Keratinocyte (primary cell): Measurements from ENCODE around the gene TXNDC17. TPM values are rescaled to one million over a fixed set of nuclear protein-coding genes. Genes with fewer than 3 reads are reported as not detected.

Experiments
- DNase-seq: peaks from one replicate; pipeline ENCODE4 v3.0.0-alpha.2; 2011; ENCODE audit warnings: low read depth, missing footprints, low spot score
- FAIRE-seq: peaks from 2 replicates; lab custom pipeline; 2011; peaks lifted over from hg19 to GRCh38; lab: Jason Lieb, UNC
- H2AFZ ChIP-seq: 2 replicates; pipeline ENCODE4 v1.6.0; 2012; ENCODE audit warnings: low read length, control low read depth, inconsistent platforms; ENCODE audit not compliant: control insufficient read depth
- H3K27ac ChIP-seq: 2 replicates; pipeline ENCODE4 v1.5.1; 2011; ENCODE audit warnings: low read length; ENCODE audit not compliant: control insufficient read depth, insufficient read depth
- H3K27me3 ChIP-seq: 3 replicates; pipeline ENCODE4 v1.6.0; 2011; ENCODE audit warnings: low read length; ENCODE audit not compliant: control insufficient read depth, insufficient read depth; ENCODE audit errors: extremely low read depth
- H3K36me3 ChIP-seq, 2 experiments: 2 replicates in 1 of 2; 3 replicates in 1 of 2; pipeline ENCODE4 v1.5.1; 2011; ENCODE audit warnings: low read length in 2 of 2, mild to moderate bottlenecking in 1 of 2; ENCODE audit not compliant: control insufficient read depth in 2 of 2, insufficient read depth in 2 of 2; ENCODE audit errors: extremely low read depth in 1 of 2
- H3K4me1 ChIP-seq: 3 replicates; pipeline ENCODE4 v1.5.1; 2011; ENCODE audit warnings: low read length; ENCODE audit not compliant: control insufficient read depth, insufficient read depth; ENCODE audit errors: extremely low read depth
- H3K4me2 ChIP-seq: 3 replicates; pipeline ENCODE4 v1.6.0; 2011; ENCODE audit warnings: low read depth, low read length; ENCODE audit not compliant: control insufficient read depth, insufficient read depth; ENCODE audit errors: extremely low read depth
- H3K4me3 ChIP-seq, 3 experiments: fragments of 200-600 bp in 1 of 3; sonication (generic) in 1 of 3; 2 replicates in 2 of 3; 3 replicates in 1 of 3; pipeline ENCODE4 v1.5.1; 2011 to 2016; ENCODE audit warnings: low read length in 3 of 3, mild to moderate bottlenecking in 3 of 3, control low read depth in 2 of 3, inconsistent platforms in 1 of 3, low read depth in 1 of 3, mixed read lengths in 1 of 3, mixed run types in 1 of 3, moderate library complexity in 1 of 3; ENCODE audit not compliant: control insufficient read depth in 2 of 3, insufficient read depth in 2 of 3; ENCODE audit errors: extremely low read depth in 1 of 3
- H3K79me2 ChIP-seq: 2 replicates; pipeline ENCODE4 v1.6.0; 2012; ENCODE audit warnings: low read length; ENCODE audit not compliant: control insufficient read depth, insufficient read depth
- H3K9ac ChIP-seq: 3 replicates; pipeline ENCODE4 v1.6.0; 2011; ENCODE audit warnings: low read length; ENCODE audit not compliant: control insufficient read depth, insufficient read depth; ENCODE audit errors: extremely low read depth
- H3K9me1 ChIP-seq: 3 replicates; pipeline ENCODE4 v1.6.0; 2011; ENCODE audit warnings: low read length; ENCODE audit not compliant: control insufficient read depth, insufficient read depth; ENCODE audit errors: extremely low read depth
- H3K9me3 ChIP-seq: 2 replicates; pipeline ENCODE4 v1.5.1; 2012; ENCODE audit warnings: low read depth, low read length; ENCODE audit not compliant: control insufficient read depth
- H4K20me1 ChIP-seq: 3 replicates; pipeline ENCODE4 v1.6.0; 2011; ENCODE audit warnings: low read length; ENCODE audit not compliant: control insufficient read depth, insufficient read depth; ENCODE audit errors: extremely low read depth
- CTCF ChIP-seq, 3 experiments: IDR thresholded peaks in 1 of 3; conservative IDR thresholded peaks in 1 of 3; optimal IDR thresholded peaks in 1 of 3; 2 replicates in 2 of 3; 3 replicates in 1 of 3; pipeline versions ENCODE3 to v1.5.1; 2011; ENCODE audit warnings: low read length in 3 of 3, mild to moderate bottlenecking in 3 of 3, moderate library complexity in 2 of 3, control low read depth in 1 of 3, inconsistent platforms in 1 of 3; ENCODE audit not compliant: insufficient read depth in 2 of 3; ENCODE audit errors: extremely low read depth in 1 of 3
- EZH2 ChIP-seq: IDR thresholded peaks from one replicate; pipeline ENCODE4 v1.6.1; 2012; ENCODE audit warnings: inconsistent platforms, mild to moderate bottlenecking, low read length, moderate library complexity
- dilution Hi-C: fragments of 300-500 bp; cut with MboI; formaldehyde crosslinking; loops from one replicate; pipeline ENCODE4 v1.7.0; 2020; ENCODE audit warnings: low sequenced_read_pairs; ENCODE audit not compliant: extremely low pct_ligation_motif_present
- polyA plus RNA-seq, 5 experiments: library from polyadenylated mRNA; depleted of rRNA in 3 of 5; stranded (reverse) in 3 of 5; stranded (forward) in 1 of 5; unstranded in 1 of 5; fragments of >200 nt; gene quantifications; 1 replicate in 1 of 5; 2 replicates in 3 of 5; 3 replicates in 1 of 5; pipeline versions ENCODE4 v1.2.1 to v1.2.3, GENCODE V29; 2011 to 2012; ENCODE audit warnings: missing spikeins in 2 of 5, low read depth in 1 of 5, low replicate concordance in 1 of 5

TXNDC17 gene
- polyA plus RNA-seq, 1 donor (not counting 4 experiments of a cell fraction or from before 2014, with no cell fraction given), result 1,215 TPM

GRCh38 chr17:6670999-6671398 is 30.1 kb downstream of the TXNDC17 start:
- Histone ChIP-seq H3K4me2 (peak overlapping the region; percentile 84), H3K27me3 (no peaks in the 10 kb centered on the region), H2AFZ (peak overlapping the region; percentile 62), H3K79me2 (no peaks in the 10 kb centered on the region), H3K9ac (peak overlapping the region; percentile 61), H3K4me1 (peaks cover 41% of the 10 kb centered on the region), H3K36me3 (no peaks in the 10 kb centered on the region), H3K9me3 (no peaks in the 10 kb centered on the region), H4K20me1 (no peaks in the 10 kb centered on the region), H3K27ac (peak overlapping the region; percentile 92), H3K4me3 (no peak overlapping the region), H3K9me1 (no peaks in the 10 kb centered on the region)
- FAIRE-seq (no peak), DNase-seq (no peak)
- dilution Hi-C loops, result no loop called here
- no peak for TF ChIP-seq EZH2
- TF ChIP-seq CTCF (optimal IDR thresholded peaks at IDR 0.05 in 1 of 3, IDR thresholded peaks at IDR 0.05 in 1 of 3, conservative IDR thresholded peaks at IDR 0.05 in 1 of 3; ENCODE audit: extremely low read depth in 1 of 3, insufficient read depth in 2 of 3, low read length in 3 of 3), result no peak

- no peak overlapping the region for H3K4me2 ChIP-seq
- H3K79me2 ChIP-seq, result no peaks in the 10 kb centered on the region
- H3K4me3 ChIP-seq, result no peak overlapping the region
- no peaks in the 10 kb centered on the region for H3K9me3 ChIP-seq
- dilution Hi-C loops, result no loop called here
- DNase-seq (no peak), FAIRE-seq (peak; percentile 44)
- no peaks in the 10 kb centered on the region for H3K27me3 ChIP-seq
- H2AFZ ChIP-seq, result peak overlapping the region; percentile 62
- TF ChIP-seq CTCF (optimal IDR thresholded peaks at IDR 0.05 in 1 of 3, IDR thresholded peaks at IDR 0.05 in 1 of 3, conservative IDR thresholded peaks at IDR 0.05 in 1 of 3; ENCODE audit: extremely low read depth in 1 of 3, insufficient read depth in 2 of 3, low read length in 3 of 3), result no peak
- TF ChIP-seq EZH2, result no peak
- peak overlapping the region; percentile 92 for H3K27ac ChIP-seq
- H3K36me3 ChIP-seq, result no peaks in the 10 kb centered on the region
- H3K9ac ChIP-seq, result peak overlapping the region; percentile 61
- H3K9me1 ChIP-seq, result no peaks in the 10 kb centered on the region
- H3K4me1 ChIP-seq, result peaks cover 37% of the 10 kb centered on the region
- no peaks in the 10 kb centered on the region for H4K20me1 ChIP-seq
Measured at GRCh38 chr17:6671431-6671830, 30.6 kb downstream of the TXNDC17 start.
